ENCODE measurements around the gene GPR107. TPM values are rescaled to one million over a fixed set of nuclear protein-coding genes. Genes with fewer than 3 reads are reported as not detected.
"Not testable (repeated sequence)": the region's sequence is repeated elsewhere in the genome, so short reads cannot be mapped to it uniquely, and the experiment has no call there.

Gene GPR107
- 10 to 100 TPM; 28.1 to 34.5 (median 32.9) TPM for total RNA-seq

- intact Hi-C loops (cut with DNase I; ENCODE audit: low total_unique reads): loop anchor here (10.0 kb wide), 1 partner anchor 169 kb away; no protein-coding TSS in a partner anchor
- peak within 1 kb of the TSS; percentile 100 for H3K4me3 ChIP-seq (ENCODE audit: low read depth, poor library complexity, severe bottlenecking)
- WGBS, 2 donors: 0% methylated on average over 47 to 56 of the region's 64 CpGs
- DNase-seq (ENCODE audit: low spot score in 2 of 2): peak; percentile 59 to 95
- TF ChIP-seq POLR2A (IDR thresholded peaks at IDR 0.05): peak in 1 of 2 donors; percentile 11
- TF ChIP-seq CTCF (IDR thresholded peaks at IDR 0.05): no peak
Measured at GRCh38 chr9:130053504-130054324, at the start of gene GPR107. GPR107 (plus strand) TSS chr9:130053906; CDS start chr9:130053933, 27 bp downstream.

GRCh38 chr9:130003943-130004552, 49.7 kb upstream of the GPR107 start:
- no peak for DNase-seq (ENCODE audit: low spot score in 2 of 2)
- intact Hi-C loops (cut with DNase I; ENCODE audit: low total_unique reads): no loop called here
- 78 to 83% methylated on average over 8 of the region's 8 CpGs for WGBS, 2 donors
- H3K4me3 ChIP-seq (ENCODE audit: low read depth, poor library complexity, severe bottlenecking): no peak overlapping the region
- TF ChIP-seq CTCF (IDR thresholded peaks at IDR 0.05) (no peak), POLR2A (IDR thresholded peaks at IDR 0.05) (no peak)

GRCh38 chr9:130006952-130007351, 46.8 kb upstream of the GPR107 start:
- DNase-seq (ENCODE audit: low spot score in 2 of 2); H3K4me3 ChIP-seq (ENCODE audit: low read depth, poor library complexity, severe bottlenecking); intact Hi-C loops (cut with DNase I; ENCODE audit: low total_unique reads): not testable (repeated sequence)
- WGBS, 2 donors: 93 to 96% methylated on average over 6 of the region's 6 CpGs

GRCh38 chr9:130008538-130008937, 45.2 kb upstream of the GPR107 start:
- WGBS, 2 donors: 74 to 83% methylated on average over 5 of the region's 5 CpGs
- no peak for DNase-seq (ENCODE audit: low spot score in 2 of 2)
- intact Hi-C loops (cut with DNase I; ENCODE audit: low total_unique reads): no loop called here
- H3K4me3 ChIP-seq (ENCODE audit: low read depth, poor library complexity, severe bottlenecking): no peak overlapping the region
- TF ChIP-seq CTCF (IDR thresholded peaks at IDR 0.05): no peak

GRCh38 chr9:130009546-130009945, 44.2 kb upstream of the GPR107 start:
- H3K4me3 ChIP-seq (ENCODE audit: low read depth, poor library complexity, severe bottlenecking); DNase-seq (ENCODE audit: low spot score in 2 of 2); intact Hi-C loops (cut with DNase I; ENCODE audit: low total_unique reads): not testable (repeated sequence)
- WGBS, 2 donors: 97% methylated on average over 10 of the region's 10 CpGs

GRCh38 chr9:130010151-130010988, 43.3 kb upstream of the GPR107 start:
- TF ChIP-seq CTCF (IDR thresholded peaks at IDR 0.05) (no peak), POLR2A (IDR thresholded peaks at IDR 0.05) (no peak)
- 40 to 56% methylated on average over 5 of the region's 5 CpGs for WGBS, 2 donors
- intact Hi-C loops (cut with DNase I; ENCODE audit: low total_unique reads): no loop called here

More at GRCh38 chr9:130010151-130010988, 43.3 kb upstream of the GPR107 start:
- no peak overlapping the region for H3K4me3 ChIP-seq (ENCODE audit: low read depth, poor library complexity, severe bottlenecking)
- no peak for DNase-seq (ENCODE audit: low spot score in 2 of 2)

All from lower leg skin (tissue), 4 donors.